ENCODE data around the gene CACNG1.

The CACNG1 gene
- 0 reads per million in 2 donors for total RNA-seq

- DNase-seq, result no peak
Observed at GRCh38 chr17:67044016-67044772, at the start of gene CACNG1. CACNG1 (plus strand) TSS chr17:67044554; CDS start chr17:67044661, 107 bp downstream.

- DNase-seq, result no peak
Observed at GRCh38 chr17:66994930-66995535, 49.3 kb upstream of the CACNG1 start.

- DNase-seq, result no peak
Observed at GRCh38 chr17:66995944-66996343, 48.4 kb upstream of the CACNG1 start.

- DNase-seq, result no peak
Observed at GRCh38 chr17:66996926-66997325, 47.4 kb upstream of the CACNG1 start.

GRCh38 chr17:67003231-67003630 is 41.1 kb upstream of the CACNG1 start:
- no peak for DNase-seq

GRCh38 chr17:67004181-67004580 is 40.2 kb upstream of the CACNG1 start:
- DNase-seq, result no peak

GRCh38 chr17:67007266-67007665 is 37.1 kb upstream of the CACNG1 start:
- DNase-seq, result no peak

GRCh38 chr17:67008101-67008500 is 36.3 kb upstream of the CACNG1 start:
- no peak for DNase-seq

GRCh38 chr17:67011527-67012175 is 32.7 kb upstream of the CACNG1 start:
- no peak for DNase-seq

GRCh38 chr17:67013891-67014290 is 30.5 kb upstream of the CACNG1 start:
- no peak for DNase-seq

GRCh38 chr17:67015001-67015400 is 29.4 kb upstream of the CACNG1 start:
- DNase-seq, result no peak

- no peak for DNase-seq
Observed at GRCh38 chr17:67016039-67016762, 28.2 kb upstream of the CACNG1 start.

- no peak for DNase-seq
Observed at GRCh38 chr17:67017910-67018309, 26.4 kb upstream of the CACNG1 start.

GRCh38 chr17:67018471-67019434 is 25.6 kb upstream of the CACNG1 start:
- no peak for DNase-seq

- no peak for DNase-seq
Observed at GRCh38 chr17:67019809-67020208, 24.5 kb upstream of the CACNG1 start.

GRCh38 chr17:67020293-67020766 is 24.0 kb upstream of the CACNG1 start:
- DNase-seq, result no peak

- no peak for DNase-seq
Observed at GRCh38 chr17:67021196-67021595, 23.2 kb upstream of the CACNG1 start.

- DNase-seq, result no peak
Observed at GRCh38 chr17:67021743-67022450, 22.5 kb upstream of the CACNG1 start.

GRCh38 chr17:67022451-67022810 is 21.9 kb upstream of the CACNG1 start:
- no peak for DNase-seq

- DNase-seq, result no peak
Observed at GRCh38 chr17:67024736-67025135, 19.6 kb upstream of the CACNG1 start.

GRCh38 chr17:67025216-67025792 is 19.1 kb upstream of the CACNG1 start:
- no peak for DNase-seq

Data from T-helper 9 cell (primary cell).